Glutamatergic neuron (in vitro differentiated cells): Measurements from ENCODE around the gene LPIN3. TPM values are rescaled to one million over a fixed set of nuclear protein-coding genes. Genes with fewer than 3 reads are reported as not detected.

Experiments used
- DNase-seq: peaks from one replicate; pipeline ENCODE4 v3.0.0; 2022
- H3K27ac Mint-ChIP-seq: one replicate; pipeline ENCODE4 v1.8.0; 2020; ENCODE audit warnings: mild to moderate bottlenecking, mixed read lengths, inconsistent platforms; ENCODE audit not compliant: unreplicated experiment
- H3K27me3 Mint-ChIP-seq: one replicate; pipeline ENCODE4 v1.8.0; 2020; ENCODE audit warnings: mild to moderate bottlenecking, moderate library complexity, mixed read lengths, inconsistent platforms; ENCODE audit not compliant: unreplicated experiment
- H3K36me3 Mint-ChIP-seq: one replicate; pipeline ENCODE4 v1.8.0; 2020; ENCODE audit warnings: mild to moderate bottlenecking, mixed read lengths, inconsistent platforms; ENCODE audit not compliant: unreplicated experiment
- H3K4me1 Mint-ChIP-seq: one replicate; pipeline ENCODE4 v1.8.0; 2020; ENCODE audit warnings: mild to moderate bottlenecking, low read depth, mixed read lengths, inconsistent platforms; ENCODE audit not compliant: unreplicated experiment
- H3K4me3 Mint-ChIP-seq: one replicate; pipeline ENCODE4 v1.8.0; 2020; ENCODE audit warnings: mild to moderate bottlenecking, mixed read lengths, inconsistent platforms; ENCODE audit not compliant: unreplicated experiment
- H3K9me3 Mint-ChIP-seq: one replicate; pipeline ENCODE4 v1.8.0; 2020; ENCODE audit warnings: mild to moderate bottlenecking, moderate library complexity, mixed read lengths, inconsistent platforms; ENCODE audit not compliant: unreplicated experiment
- total RNA-seq: library from RNA; stranded (reverse); fragmentation: NEBNext Ultra II Directional; extraction: Animal tissue kit (Norgen Biotek cat#: 25700); gene quantifications from one replicate; pipeline ENCODE4 v1.2.1, GENCODE V29; 2021; ENCODE audit not compliant: unreplicated experiment
- TF ChIP-seq, protein P1 (sequence below): fragments of 200-600 bp; sonication (generic); IDR thresholded peaks from one replicate; pipeline ENCODE4 v1.5.0; 2021; ENCODE audit not compliant: partially characterized antibody, unreplicated experiment

LPIN3 gene
- total RNA-seq, 1 donor from 2014 or later, result 5.9 TPM

DNA sequence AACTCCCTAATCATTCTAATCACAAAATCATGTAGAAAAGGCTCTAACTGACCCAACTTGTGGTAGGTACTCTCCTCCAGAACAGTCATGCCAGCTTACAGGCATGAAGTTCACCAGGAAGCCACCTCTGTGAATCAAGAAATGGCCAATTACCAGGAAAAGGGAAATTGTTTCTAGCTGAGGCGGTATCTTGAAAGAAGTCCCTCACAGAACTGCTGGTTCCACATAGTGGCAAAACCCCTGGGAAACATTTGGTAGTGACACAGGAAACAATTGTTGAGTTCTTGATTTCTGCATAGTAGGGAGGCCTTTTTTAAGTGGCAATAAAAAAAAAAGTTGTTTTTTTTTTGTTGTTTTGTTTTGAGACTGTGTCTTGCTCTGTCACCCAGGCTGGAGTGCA lies 19.6 kb upstream of the LPIN3 start:
- Mint-ChIP-seq H3K27ac (no peak overlapping the region), H3K9me3 (peaks cover 8% of the 10 kb centered on the region), H3K27me3 (peaks cover 6% of the 10 kb centered on the region), H3K36me3 (no peaks in the 10 kb centered on the region), H3K4me1 (peaks cover 8% of the 10 kb centered on the region), H3K4me3 (no peak overlapping the region)
- no peak for DNase-seq
- TF ChIP-seq, protein P1, sequence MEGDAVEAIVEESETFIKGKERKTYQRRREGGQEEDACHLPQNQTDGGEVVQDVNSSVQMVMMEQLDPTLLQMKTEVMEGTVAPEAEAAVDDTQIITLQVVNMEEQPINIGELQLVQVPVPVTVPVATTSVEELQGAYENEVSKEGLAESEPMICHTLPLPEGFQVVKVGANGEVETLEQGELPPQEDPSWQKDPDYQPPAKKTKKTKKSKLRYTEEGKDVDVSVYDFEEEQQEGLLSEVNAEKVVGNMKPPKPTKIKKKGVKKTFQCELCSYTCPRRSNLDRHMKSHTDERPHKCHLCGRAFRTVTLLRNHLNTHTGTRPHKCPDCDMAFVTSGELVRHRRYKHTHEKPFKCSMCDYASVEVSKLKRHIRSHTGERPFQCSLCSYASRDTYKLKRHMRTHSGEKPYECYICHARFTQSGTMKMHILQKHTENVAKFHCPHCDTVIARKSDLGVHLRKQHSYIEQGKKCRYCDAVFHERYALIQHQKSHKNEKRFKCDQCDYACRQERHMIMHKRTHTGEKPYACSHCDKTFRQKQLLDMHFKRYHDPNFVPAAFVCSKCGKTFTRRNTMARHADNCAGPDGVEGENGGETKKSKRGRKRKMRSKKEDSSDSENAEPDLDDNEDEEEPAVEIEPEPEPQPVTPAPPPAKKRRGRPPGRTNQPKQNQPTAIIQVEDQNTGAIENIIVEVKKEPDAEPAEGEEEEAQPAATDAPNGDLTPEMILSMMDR, result no peak

- no peak overlapping the region for H3K4me3 Mint-ChIP-seq
- DNase-seq, result no peak
- H3K9me3 Mint-ChIP-seq, result peaks cover 1% of the 10 kb centered on the region
- no peaks in the 10 kb centered on the region for H3K36me3 Mint-ChIP-seq
- H3K27me3 Mint-ChIP-seq, result peaks cover 4% of the 10 kb centered on the region
- H3K27ac Mint-ChIP-seq, result no peak overlapping the region
- TF ChIP-seq, protein P1, result no peak
- H3K4me1 Mint-ChIP-seq, result no peaks in the 10 kb centered on the region
These were observed 13.4 kb upstream of the LPIN3 start for GRCh38 chr20:41327178-41327577.

GRCh38 chr20:41329435-41330342 lies 10.9 kb upstream of the LPIN3 start:
- Mint-ChIP-seq H3K27me3 (peaks cover 4% of the 10 kb centered on the region), H3K4me1 (no peaks in the 10 kb centered on the region)

GRCh38 chr20:41330343-41330720 lies 10.3 kb upstream of the LPIN3 start:
- Mint-ChIP-seq H3K36me3 (no peaks in the 10 kb centered on the region), H3K4me1 (no peaks in the 10 kb centered on the region), H3K4me3 (no peak overlapping the region), H3K27me3 (peaks cover 4% of the 10 kb centered on the region), H3K27ac (no peak overlapping the region), H3K9me3 (peaks cover 1% of the 10 kb centered on the region)
- DNase-seq, result no peak
- TF ChIP-seq, protein P1, result no peak

More at GRCh38 chr20:41329435-41330342, 10.9 kb upstream of the LPIN3 start:
- peaks cover 1% of the 10 kb centered on the region for H3K9me3 Mint-ChIP-seq
- no peak for DNase-seq
- H3K4me3 Mint-ChIP-seq, result no peak overlapping the region
- TF ChIP-seq, protein P1, result no peak
- H3K36me3 Mint-ChIP-seq, result no peaks in the 10 kb centered on the region
- H3K27ac Mint-ChIP-seq, result no peak overlapping the region

DNA sequence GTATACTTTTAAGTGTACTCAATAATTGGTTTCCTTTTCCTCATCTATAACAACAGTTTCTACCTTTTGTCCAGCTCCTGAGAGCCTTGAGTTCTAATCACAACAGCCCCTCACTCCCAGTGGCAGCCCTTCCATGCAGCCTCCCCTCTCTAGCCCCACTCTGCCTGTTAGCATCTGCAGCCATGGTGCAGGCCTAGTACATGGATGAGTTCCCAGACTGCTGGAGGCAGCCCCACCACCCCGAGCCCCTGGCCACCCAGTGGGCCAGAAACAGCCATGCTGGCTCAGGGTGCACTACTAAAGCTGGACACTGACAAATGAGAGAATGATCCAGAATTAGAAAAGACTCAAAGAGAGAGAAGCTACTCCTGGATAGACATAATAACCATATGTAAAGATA lies 9.7 kb upstream of the LPIN3 start:
- Mint-ChIP-seq H3K27ac (no peak overlapping the region), H3K9me3 (peaks cover 1% of the 10 kb centered on the region), H3K4me3 (no peak overlapping the region), H3K4me1 (no peaks in the 10 kb centered on the region), H3K27me3 (peaks cover 4% of the 10 kb centered on the region), H3K36me3 (no peaks in the 10 kb centered on the region)
- TF ChIP-seq, protein P1, result no peak
- DNase-seq, result no peak
